ENCODE data around the gene GDI1. TPM values are rescaled to one million over a fixed set of nuclear protein-coding genes. Genes with fewer than 3 reads are reported as not detected.

GDI1 gene
- total and polyA plus RNA-seq, 9 of the 15 experiments (the other 6 are each of a cell fraction or from before 2014, with no cell fraction given), result 0.97 to 82.6 (median 37.5) TPM

- TF ChIP-seq ZBTB26 (CRISPR knock-in tag; IDR thresholded peaks at IDR 0.05) (no peak), BACH1 (tag; IDR thresholded peaks at IDR 0.05) (no peak), ATF2 (CRISPR knock-in tag; IDR thresholded peaks at IDR 0.05) (no peak), CXXC5 (CRISPR knock-in tag; IDR thresholded peaks at IDR 0.05) (0 out of 2 replicates have a peak, but pooled peaks have one; percentile 31), CCAR2 (IDR thresholded peaks at IDR 0.05; ENCODE audit: low read depth, low read length) (no peak), ZNF449 (CRISPR knock-in tag; IDR thresholded peaks at IDR 0.05) (no peak), TAL1 (IDR thresholded peaks at IDR 0.05) (no peak), SRSF1 (IDR thresholded peaks at IDR 0.05; ENCODE audit: low read depth, low read length) (no peak), MNT (conservative IDR thresholded peaks at IDR 0.05) (0 out of 4 replicates have a peak, but pooled peaks have one; percentile 37 to 45), NFRKB (IDR thresholded peaks at IDR 0.05; ENCODE audit: low read depth) (no peak), CREB5 (CRISPR knock-in tag; IDR thresholded peaks at IDR 0.05) (no peak), NR3C1 (CRISPR knock-in tag; IDR thresholded peaks at IDR 0.05) (no peak), BRF2 (IDR thresholded peaks at IDR 0.05; ENCODE audit: borderline replicate concordance, insufficient read depth, insufficient read length) (no peak), MAFK (IDR thresholded peaks at IDR 0.05; ENCODE audit: low read length) (no peak), BMI1 (IDR thresholded peaks at IDR 0.05; ENCODE audit: low read length) (no peak), GTF2B (IDR thresholded peaks at IDR 0.05; ENCODE audit: extremely low read depth, insufficient read length) (no peak), ESRRA (IDR thresholded peaks at IDR 0.05; ENCODE audit: borderline replicate concordance, low read depth) (no peak), MLX (CRISPR knock-in tag; conservative IDR thresholded peaks at IDR 0.05) (no peak)
Measured at GRCh38 chrX:154409222-154409871, 27.6 kb upstream of the GDI1 start, which contains the start of gene DNASE1L1 (continued).
